AG04449 (cell line): ENCODE results near the gene VAMP8.

Experiments used
- CTCF ChIA-PET: fragments of 350-600 bp; formaldehyde crosslinking; extraction: SDS; loops from one replicate; lab custom pipeline; 2021; ENCODE audit warnings: antibody characterized with exemption; lab: Yijun Ruan, JAX
- POLR2A ChIA-PET: fragments of 400-600, 350-600 bp; formaldehyde crosslinking; extraction: SDS; loops from one replicate; lab custom pipeline; 2020; ENCODE audit warnings: antibody characterized with exemption, inconsistent platforms; lab: Yijun Ruan, JAX
- DNase-seq: peaks from one replicate; pipeline ENCODE4 v3.0.0-alpha.2; 2010; ENCODE audit warnings: low read depth, low spot score
- H3K4me3 ChIP-seq: 2 replicates; pipeline ENCODE4 v1.5.1; 2011; ENCODE audit warnings: low read depth, mild to moderate bottlenecking, control low read depth, low read length
- CTCF ChIP-seq: IDR thresholded peaks from one replicate; pipeline ENCODE4 v1.5.1; 2011; ENCODE audit warnings: mild to moderate bottlenecking, moderate library complexity, low read length, control low read depth, inconsistent platforms; ENCODE audit not compliant: insufficient read depth; ENCODE audit errors: missing control alignments

VAMP8 gene

DNA sequence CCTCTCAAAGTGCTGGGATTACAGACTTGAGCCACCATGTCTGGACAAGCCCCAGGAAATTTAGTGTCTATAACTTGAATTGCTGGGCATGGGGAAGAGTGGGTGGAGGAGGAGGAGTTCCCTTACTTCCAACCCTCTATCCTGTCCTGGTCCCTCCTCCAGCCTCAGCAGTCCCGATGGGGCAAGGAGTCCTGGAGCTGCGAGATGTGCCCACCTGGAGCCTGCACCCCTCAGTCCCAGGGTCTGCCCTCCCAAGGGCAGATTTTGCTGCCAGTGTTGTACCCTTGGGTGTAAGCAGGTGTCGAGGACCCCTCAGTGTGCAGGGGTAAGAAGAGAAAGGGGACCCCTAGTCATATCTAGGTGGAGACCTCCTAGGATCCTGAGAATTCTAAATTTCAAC, 2.8 kb downstream of the VAMP8 start:
- no peak overlapping the region for H3K4me3 ChIP-seq
- ChIA-PET CTCF (interaction anchor here (1.0 to 1.1 kb wide), 2 partner anchors 14 to 160 kb away, joined by 3 read pairs; no protein-coding TSS in a partner anchor), POLR2A (interaction anchor here (1.5 kb wide), 1 partner anchor 42 kb away, joined by 4 read pairs; no protein-coding TSS in a partner anchor)
- no peak for DNase-seq
- TF ChIP-seq CTCF, result no peak

DNA sequence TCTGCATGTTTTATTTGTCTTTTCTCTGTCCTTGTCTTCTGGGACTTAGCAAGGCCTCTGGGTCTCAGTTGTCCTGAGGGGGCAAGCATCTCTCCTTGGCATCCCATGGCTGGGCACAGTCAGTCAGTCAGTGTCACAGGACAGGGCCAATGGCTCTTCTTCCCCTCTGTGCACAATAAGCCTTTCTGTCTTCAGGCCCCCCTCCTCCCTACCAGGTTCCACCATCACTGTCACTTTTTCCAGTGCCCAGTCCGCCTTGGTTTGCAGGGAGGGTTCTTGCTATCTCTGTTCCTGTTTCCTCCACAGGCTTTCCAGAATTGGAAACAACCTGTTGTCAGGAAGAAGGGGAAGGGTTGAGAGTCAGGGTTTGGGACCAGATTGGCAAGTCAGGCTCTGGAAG, 5.1 kb downstream of the VAMP8 start:
- TF ChIP-seq CTCF, result no peak
- ChIA-PET POLR2A (no interaction called here), CTCF (no interaction called here)
- DNase-seq, result no peak
- H3K4me3 ChIP-seq, result no peak overlapping the region

DNA sequence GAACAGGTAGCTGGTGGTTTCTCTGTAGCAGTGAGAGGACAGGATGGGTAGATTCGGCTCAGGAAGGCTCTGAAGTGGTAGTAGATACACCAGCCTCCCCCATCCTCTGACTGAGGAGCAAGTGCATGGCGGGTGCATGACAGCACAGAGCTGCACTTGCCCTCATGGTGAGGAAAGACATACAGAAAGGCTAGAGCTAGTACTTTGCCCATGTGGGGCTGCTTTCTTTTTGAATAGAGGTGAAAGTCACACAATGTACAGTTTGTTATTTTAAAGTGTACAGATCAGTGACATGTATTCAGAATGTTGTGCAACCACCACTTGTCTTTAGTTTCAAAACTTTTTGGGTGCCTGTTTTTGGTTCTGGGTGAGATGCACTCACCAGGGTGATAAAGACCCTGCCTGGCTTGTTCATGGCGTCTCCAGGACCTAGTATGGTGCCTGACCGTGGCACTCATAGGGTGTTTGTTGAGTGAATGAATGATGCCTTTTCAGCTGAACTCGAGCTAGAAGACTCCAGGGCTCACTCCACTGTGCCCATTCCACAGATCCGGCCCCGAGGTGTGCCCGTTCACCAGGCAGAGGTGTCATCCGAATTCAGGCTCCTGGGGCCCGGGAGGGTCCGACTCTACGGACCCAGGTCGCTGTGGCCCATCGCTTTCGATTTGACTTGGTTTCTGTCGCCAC, 6.4 kb downstream of the VAMP8 start:
- ChIA-PET POLR2A (no interaction called here), CTCF (interaction anchor here (1.7 to 2.3 kb wide), 2 partner anchors 32 to 164 kb away, joined by 5 to 8 read pairs; no protein-coding TSS in a partner anchor)
- H3K4me3 ChIP-seq, result peak overlapping the region; percentile 60

GRCh38 chr2:85584354-85584856, 7.0 kb downstream of the VAMP8 start, which contains the start of gene VAMP5:
VAMP5 (plus strand) TSS chr2:85584431; CDS start chr2:85584491, 60 bp downstream.
- no peak for DNase-seq
- no peak for TF ChIP-seq CTCF
- peak within 1 kb of the TSS; percentile 60 for H3K4me3 ChIP-seq
- CTCF ChIA-PET, result interaction anchor here (1.7 to 2.3 kb wide), 2 partner anchors 33 to 165 kb away, joined by 5 to 8 read pairs; no protein-coding TSS in a partner anchor
- POLR2A ChIA-PET, result interaction anchor here (1.0 kb wide), 1 partner anchor 46 kb away, joined by 3 read pairs; the partner anchor contains the start of gene MAT2A

More for the DNA sequence above, 6.4 kb downstream of the VAMP8 start:
- no peak for TF ChIP-seq CTCF
- no peak for DNase-seq

- no peak for TF ChIP-seq CTCF
- ChIA-PET POLR2A (interaction anchor here (0.6 to 1.1 kb wide), 4 partner anchors 14 to 46 kb away, joined by 3 to 4 read pairs (median 3); partner anchors contain the start of genes GGCX and MAT2A), CTCF (interaction anchor here (1.7 to 2.3 kb wide), 4 partner anchors 10 to 165 kb away, joined by 5 to 8 read pairs (median 8); partner anchors contain the start of gene RNF181)
- DNase-seq, result no peak
- H3K4me3 ChIP-seq, result peak overlapping the region; percentile 60
These were observed 7.7 kb downstream of the VAMP8 start for GRCh38 chr2:85584857-85585780.
